OCI-LY7 (cell line): Measurements from ENCODE around the gene NTM.

Experiments used
- EZH2phosphoT487 ChIP-seq: fragments of 200-600 bp; sonication (generic); IDR thresholded peaks from 2 replicates; pipeline ENCODE4 v1.6.1; 2018; ENCODE audit warnings: low read depth, borderline replicate concordance, mild to moderate bottlenecking, mixed run types, antibody characterized with exemption, low read length, moderate library complexity, mixed read lengths
- TF ChIP-seq, protein P1 (sequence below): fragments of 200-600 bp; sonication (generic); conservative IDR thresholded peaks from 2 replicates; pipeline ENCODE4 v1.5.1; 2014; ENCODE audit warnings: mild to moderate bottlenecking, antibody characterized with exemption, low read length, moderate library complexity, mixed read lengths

DNA sequence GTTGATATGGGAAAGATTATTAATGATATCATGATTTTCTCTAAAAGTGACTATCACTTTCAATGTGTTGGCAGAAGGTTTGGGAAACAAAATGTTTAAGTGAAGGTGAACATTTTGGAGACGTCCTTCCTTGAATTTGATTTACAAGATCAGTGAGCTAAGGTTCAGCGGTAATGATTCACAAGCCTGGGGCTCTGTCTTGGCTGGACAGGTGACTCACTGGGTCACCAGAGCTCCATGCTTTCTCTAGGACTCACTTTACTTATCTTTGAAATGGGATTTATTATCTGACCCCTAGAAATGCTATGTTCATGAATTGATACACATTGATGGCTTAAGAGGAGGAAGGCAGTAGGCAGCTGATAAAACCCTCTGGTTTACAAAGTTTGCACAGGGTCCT lies 437.5 kb downstream of the NTM start:
- TF ChIP-seq, protein P1, sequence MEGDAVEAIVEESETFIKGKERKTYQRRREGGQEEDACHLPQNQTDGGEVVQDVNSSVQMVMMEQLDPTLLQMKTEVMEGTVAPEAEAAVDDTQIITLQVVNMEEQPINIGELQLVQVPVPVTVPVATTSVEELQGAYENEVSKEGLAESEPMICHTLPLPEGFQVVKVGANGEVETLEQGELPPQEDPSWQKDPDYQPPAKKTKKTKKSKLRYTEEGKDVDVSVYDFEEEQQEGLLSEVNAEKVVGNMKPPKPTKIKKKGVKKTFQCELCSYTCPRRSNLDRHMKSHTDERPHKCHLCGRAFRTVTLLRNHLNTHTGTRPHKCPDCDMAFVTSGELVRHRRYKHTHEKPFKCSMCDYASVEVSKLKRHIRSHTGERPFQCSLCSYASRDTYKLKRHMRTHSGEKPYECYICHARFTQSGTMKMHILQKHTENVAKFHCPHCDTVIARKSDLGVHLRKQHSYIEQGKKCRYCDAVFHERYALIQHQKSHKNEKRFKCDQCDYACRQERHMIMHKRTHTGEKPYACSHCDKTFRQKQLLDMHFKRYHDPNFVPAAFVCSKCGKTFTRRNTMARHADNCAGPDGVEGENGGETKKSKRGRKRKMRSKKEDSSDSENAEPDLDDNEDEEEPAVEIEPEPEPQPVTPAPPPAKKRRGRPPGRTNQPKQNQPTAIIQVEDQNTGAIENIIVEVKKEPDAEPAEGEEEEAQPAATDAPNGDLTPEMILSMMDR: no peak
- TF ChIP-seq EZH2phosphoT487: no peak
